HG02678 (cell line): Measurements from ENCODE around the gene NRROS.

Source experiments
- ATAC-seq: cut with Tn5 transposase; IDR thresholded peaks from one replicate; pipeline ENCODE4 v1.9.1; 2021; ENCODE audit warnings: mild to moderate bottlenecking, moderate library complexity; ENCODE audit not compliant: unreplicated experiment

Gene NRROS

GRCh38 chr3:196645897-196646665 is 6.6 kb downstream of the NRROS start:
- ATAC-seq = no peak

GRCh38 chr3:196646666-196647216 is 7.2 kb downstream of the NRROS start:
- ATAC-seq = no peak

- no peak for ATAC-seq
Observed at GRCh38 chr3:196650740-196651311, 11.3 kb downstream of the NRROS start.

GRCh38 chr3:196651819-196652218 is 12.3 kb downstream of the NRROS start:
- ATAC-seq = no peak

GRCh38 chr3:196652961-196653795 is 13.7 kb downstream of the NRROS start:
- ATAC-seq = no peak

GRCh38 chr3:196654006-196654734 is 14.7 kb downstream of the NRROS start:
- no peak for ATAC-seq

- no peak for ATAC-seq
Observed at GRCh38 chr3:196654735-196655090, 15.2 kb downstream of the NRROS start.

- no peak for ATAC-seq
Observed at GRCh38 chr3:196655496-196655895, 16.0 kb downstream of the NRROS start.

- no peak for ATAC-seq
Observed at GRCh38 chr3:196656213-196656612, 16.7 kb downstream of the NRROS start.

- no peak for ATAC-seq
Observed at GRCh38 chr3:196659901-196660351, 20.4 kb downstream of the NRROS start.

- ATAC-seq = no peak
Observed at GRCh38 chr3:196660381-196661166, 21.1 kb downstream of the NRROS start.

GRCh38 chr3:196661400-196661799 is 21.9 kb downstream of the NRROS start:
- no peak for ATAC-seq

GRCh38 chr3:196662033-196662432 is 22.5 kb downstream of the NRROS start:
- ATAC-seq = no peak

- no peak for ATAC-seq
Observed at GRCh38 chr3:196662711-196663571, 23.4 kb downstream of the NRROS start.

GRCh38 chr3:196666001-196666867 is 26.7 kb downstream of the NRROS start:
- no peak for ATAC-seq

- no peak for ATAC-seq
Observed at GRCh38 chr3:196667056-196667825, 27.7 kb downstream of the NRROS start.

- no peak for ATAC-seq
Observed at GRCh38 chr3:196670339-196670738, 30.8 kb downstream of the NRROS start.
